A549 (cell line): ENCODE data around the gene ARMCX4. TPM values are rescaled to one million over a fixed set of nuclear protein-coding genes. Genes with fewer than 3 reads are reported as not detected.

Experiments
- ATAC-seq, 2 experiments: fragments of 200-7000 bp in 1 of 2; fragments of >200 bp in 1 of 2; cut with Nextera tagmentation in 1 of 2; cut with Tn5 transposase in 1 of 2; 3 replicates each; pipeline versions ENCODE4 v1.8.0 to v1.9.1; 2018 to 2020; ENCODE audit warnings: mild to moderate bottlenecking in 1 of 2, moderate library complexity in 1 of 2
- CTCF ChIA-PET: fragments of 300-600 bp; sonication (Branson Sonifier 250); formaldehyde crosslinking; extraction: SDS; loops from one replicate; lab custom pipeline; 2021; ENCODE audit warnings: antibody characterized with exemption, inconsistent platforms; lab: Yijun Ruan, JAX
- POLR2A ChIA-PET: fragments of 350-600 bp; formaldehyde crosslinking; extraction: SDS; loops from one replicate; lab custom pipeline; 2021; ENCODE audit warnings: antibody characterized with exemption, inconsistent platforms; lab: Yijun Ruan, JAX
- DNase-seq, 2 experiments: peaks; one replicate each; pipeline versions ENCODE4 v3.0.0 to v3.0.0-alpha.2; 2011 to 2016; ENCODE audit warnings: low read depth in 1 of 2, low spot score in 1 of 2
- FAIRE-seq: peaks from 2 replicates; lab custom pipeline; 2011; peaks lifted over from hg19 to GRCh38; lab: Jason Lieb, UNC
- H3K27ac ChIP-seq, 2 experiments: fragments of >200 bp; sonication (Bioruptor Twin); formaldehyde crosslinking; 3 replicates each; pipeline ENCODE4 v1.5.1; 2016 to 2017
- H3K4me1 ChIP-seq: fragments of >200 bp; sonication (Bioruptor Twin); formaldehyde crosslinking; 3 replicates; pipeline ENCODE4 v1.6.1; 2016
- H3K4me2 ChIP-seq: fragments of >200 bp; sonication (Bioruptor Twin); formaldehyde crosslinking; 3 replicates; pipeline ENCODE4 v1.6.1; 2016
- H3K4me3 ChIP-seq: fragments of >200 bp; sonication (Bioruptor Twin); formaldehyde crosslinking; 3 replicates; pipeline ENCODE4 v1.5.1; 2016
- H3K9me3 ChIP-seq: fragments of >200 bp; sonication (Bioruptor Twin); formaldehyde crosslinking; 3 replicates; pipeline ENCODE4 v1.6.1; 2016
- CBX2 ChIP-seq: fragments of 200-600 bp; sonication (generic); IDR thresholded peaks from 2 replicates; pipeline ENCODE4 v1.6.1; 2016; ENCODE audit warnings: low read depth, mild to moderate bottlenecking, borderline replicate concordance
- CBX8 ChIP-seq: fragments of 200-600 bp; sonication (generic); IDR thresholded peaks from 2 replicates; pipeline ENCODE4 v1.6.1; 2016
- CHD2 ChIP-seq: fragments of 150-350 bp; IDR thresholded peaks from 2 replicates; pipeline ENCODE4 v1.6.1; 2014; ENCODE audit warnings: low read length; ENCODE audit not compliant: partially characterized antibody
- CHD4 ChIP-seq: fragments of 200-600 bp; sonication (generic); IDR thresholded peaks from 2 replicates; pipeline ENCODE4 v1.6.1; 2016; ENCODE audit warnings: antibody characterized with exemption, mild to moderate bottlenecking, borderline replicate concordance
- EHF ChIP-seq: fragments of 250-450 bp; sonication (Bioruptor Pico); IDR thresholded peaks from 2 replicates; pipeline ENCODE4 v1.5.0; 2020; ENCODE audit warnings: mild to moderate bottlenecking
- EHMT2 ChIP-seq: fragments of 200-600 bp; sonication (generic); IDR thresholded peaks from 2 replicates; pipeline ENCODE4 v1.6.1; 2016; ENCODE audit warnings: antibody characterized with exemption, low read depth, mild to moderate bottlenecking, moderate library complexity
- ESRRA ChIP-seq: fragments of 150-350 bp; IDR thresholded peaks from 2 replicates; pipeline ENCODE4 v1.6.1; 2014; ENCODE audit warnings: mild to moderate bottlenecking, low read length, borderline replicate concordance
- FOSL2 ChIP-seq, 2 experiments: fragments of 450-650 bp in 1 of 2; fragments of >200 bp in 1 of 2; sonication (Bioruptor Twin) in 1 of 2; formaldehyde crosslinking; IDR thresholded peaks; 2 replicates each; pipeline versions ENCODE4 v1.5.0 to v1.6.1; 2016 to 2020; ENCODE audit warnings: mild to moderate bottlenecking in 1 of 2, moderate library complexity in 1 of 2
- GATA3 ChIP-seq: IDR thresholded peaks from 2 replicates; pipeline ENCODE4 v1.6.1; 2012; ENCODE audit warnings: borderline replicate concordance
- HOXA7 ChIP-seq: fragments of 250-450 bp; sonication (Bioruptor Pico); IDR thresholded peaks from 2 replicates; pipeline ENCODE4 v1.5.0; 2020; ENCODE audit warnings: mild to moderate bottlenecking, moderate library complexity
- HOXB13 ChIP-seq: fragments of 250-450 bp; sonication (Bioruptor Pico); IDR thresholded peaks from 2 replicates; pipeline ENCODE4 v1.5.0; 2020; ENCODE audit warnings: low read depth, mild to moderate bottlenecking, moderate library complexity
- JUNB ChIP-seq: fragments of >200 bp; sonication (Bioruptor Twin); formaldehyde crosslinking; IDR thresholded peaks from 2 replicates; pipeline ENCODE4 v1.6.1; 2016
- KDM5A ChIP-seq: fragments of 200-600 bp; sonication (generic); IDR thresholded peaks from 2 replicates; pipeline ENCODE4 v1.6.1; 2016; ENCODE audit warnings: antibody characterized with exemption, mild to moderate bottlenecking
- MAX ChIP-seq: IDR thresholded peaks from 2 replicates; pipeline ENCODE4 v1.6.1; 2012
- NFE2L2 ChIP-seq: fragments of 150-350 bp; conservative IDR thresholded peaks from 2 replicates; pipeline ENCODE4 v1.6.1; 2014; ENCODE audit warnings: low read length
- NPAS2 ChIP-seq: fragments of 250-450 bp; sonication (Bioruptor Pico); IDR thresholded peaks from 2 replicates; pipeline ENCODE4 v1.8.0; 2022; ENCODE audit warnings: mild to moderate bottlenecking, moderate library complexity, borderline replicate concordance
- NR3C1 ChIP-seq: fragments of >200 bp; sonication (Bioruptor Twin); formaldehyde crosslinking; IDR thresholded peaks from 3 replicates; pipeline ENCODE4 v1.6.1; 2017
- POLR2AphosphoS2 ChIP-seq: conservative IDR thresholded peaks from 2 replicates; pipeline ENCODE4 v1.6.1; 2012; ENCODE audit warnings: low read length, improper control_type of control experiment, inconsistent platforms
- REST ChIP-seq: fragments of 200-600 bp; sonication (generic); IDR thresholded peaks from 2 replicates; pipeline ENCODE4 v1.6.1; 2016; ENCODE audit warnings: antibody characterized with exemption, mild to moderate bottlenecking, moderate library complexity
- RFX5 ChIP-seq: fragments of 450-650 bp; IDR thresholded peaks from 2 replicates; pipeline ENCODE4 v1.7.1; 2014; ENCODE audit warnings: antibody characterized with exemption, mild to moderate bottlenecking, moderate library complexity
- TP53 ChIP-seq: fragments of 250-450 bp; sonication (Bioruptor Pico); IDR thresholded peaks from 2 replicates; pipeline ENCODE4 v1.5.0; 2021; ENCODE audit warnings: mild to moderate bottlenecking, moderate library complexity
- ZFP36 ChIP-seq: fragments of 450-650 bp; IDR thresholded peaks from 2 replicates; pipeline ENCODE4 v1.6.1; 2014; ENCODE audit warnings: borderline replicate concordance; ENCODE audit not compliant: partially characterized antibody
- ZNF302 ChIP-seq: fragments of 250-450 bp; sonication (Bioruptor Pico); IDR thresholded peaks from 2 replicates; pipeline ENCODE4 v1.9.0; 2021; ENCODE audit warnings: inconsistent platforms, mild to moderate bottlenecking, moderate library complexity
- WGBS: methylation state at CpG from one replicate; pipeline ENCODE4 v1.1.6; 2017; ENCODE audit errors: missing lambda C conversion rate; 5-methylcytosine and 5-hydroxymethylcytosine counted together
- polyA plus RNA-seq, 4 experiments: library from polyadenylated mRNA; depleted of rRNA in 3 of 4; stranded (reverse); fragments of >200 nt; fragmentation: RNase III in 1 of 4; extraction: RNeasy Plus Mini Kit Qiagen cat#74134 plus additional on column Dnase treatment in 1 of 4; gene quantifications; 2 replicates in 3 of 4; 3 replicates in 1 of 4; pipeline ENCODE4 v1.2.3, GENCODE V29; 2011 to 2017
- TF ChIP-seq, protein P1 (sequence below): IDR thresholded peaks from 2 replicates; pipeline ENCODE4 v1.6.1; 2012
- TF ChIP-seq, protein P2 (sequence below): fragments of >200 bp; sonication (Bioruptor Twin); formaldehyde crosslinking; IDR thresholded peaks from 3 replicates; pipeline ENCODE4 v1.5.1; 2016

ARMCX4 gene
- polyA plus RNA-seq, 2 of the 4 experiments (the other 2 are of a cell fraction), result 1.2 to 1.4 TPM

DNA sequence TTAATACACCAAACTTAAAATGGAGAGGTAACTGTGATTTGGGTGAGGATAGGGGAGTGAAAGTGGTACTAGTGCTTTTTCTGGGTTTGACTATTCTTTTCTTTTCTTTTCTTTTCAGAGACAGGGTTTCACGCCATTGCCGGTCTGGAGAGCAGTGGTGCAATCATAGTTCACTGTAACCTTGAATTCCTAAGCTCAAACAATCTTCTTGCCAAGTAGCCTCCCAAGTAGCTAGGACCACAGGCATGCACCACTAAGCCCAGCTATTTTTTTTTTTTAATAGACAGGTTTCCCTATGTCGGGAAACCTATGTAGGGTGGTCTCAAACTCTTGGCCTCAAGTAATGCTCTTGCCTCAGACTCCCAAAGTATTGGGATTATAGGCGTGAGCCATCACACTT, 3.0 kb upstream of the ARMCX4 start:
- FAIRE-seq, result no peak
- H3K4me3 ChIP-seq, result no peak overlapping the region
- ChIA-PET CTCF (interaction anchor here (0.7 kb wide), 1 partner anchor 16 kb away, joined by 3 read pairs; no protein-coding TSS in a partner anchor), POLR2A (no interaction called here)
- no peak for ATAC-seq
- no peaks in the 10 kb centered on the region for H3K9me3 ChIP-seq
- H3K4me2 ChIP-seq, result no peak overlapping the region
- no peak for DNase-seq
- no peak for TF ChIP-seq HOXA7 (CRISPR knock-in tag)
- TF ChIP-seq ZNF302, result no peak
- TF ChIP-seq CHD2, result no peak
- no peak for TF ChIP-seq HOXB13 (CRISPR knock-in tag)
- TF ChIP-seq GATA3, result no peak
- no peak for TF ChIP-seq TP53
- TF ChIP-seq NR3C1, result no peak
- TF ChIP-seq NFE2L2, result no peak
- no peak for TF ChIP-seq NPAS2 (CRISPR knock-in tag)
- no peak for TF ChIP-seq JUNB
- TF ChIP-seq EHF (CRISPR knock-in tag), result no peak
- TF ChIP-seq MAX, result no peak
- TF ChIP-seq, protein P1, sequence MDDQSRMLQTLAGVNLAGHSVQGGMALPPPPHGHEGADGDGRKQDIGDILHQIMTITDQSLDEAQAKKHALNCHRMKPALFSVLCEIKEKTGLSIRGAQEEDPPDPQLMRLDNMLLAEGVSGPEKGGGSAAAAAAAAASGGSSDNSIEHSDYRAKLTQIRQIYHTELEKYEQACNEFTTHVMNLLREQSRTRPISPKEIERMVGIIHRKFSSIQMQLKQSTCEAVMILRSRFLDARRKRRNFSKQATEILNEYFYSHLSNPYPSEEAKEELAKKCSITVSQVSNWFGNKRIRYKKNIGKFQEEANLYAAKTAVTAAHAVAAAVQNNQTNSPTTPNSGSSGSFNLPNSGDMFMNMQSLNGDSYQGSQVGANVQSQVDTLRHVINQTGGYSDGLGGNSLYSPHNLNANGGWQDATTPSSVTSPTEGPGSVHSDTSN, result no peak
- 42% methylated on average over 4 of the region's 4 CpGs for WGBS
- H3K27ac ChIP-seq, result no peak overlapping the region
- no peaks in the 10 kb centered on the region for H3K4me1 ChIP-seq

DNA sequence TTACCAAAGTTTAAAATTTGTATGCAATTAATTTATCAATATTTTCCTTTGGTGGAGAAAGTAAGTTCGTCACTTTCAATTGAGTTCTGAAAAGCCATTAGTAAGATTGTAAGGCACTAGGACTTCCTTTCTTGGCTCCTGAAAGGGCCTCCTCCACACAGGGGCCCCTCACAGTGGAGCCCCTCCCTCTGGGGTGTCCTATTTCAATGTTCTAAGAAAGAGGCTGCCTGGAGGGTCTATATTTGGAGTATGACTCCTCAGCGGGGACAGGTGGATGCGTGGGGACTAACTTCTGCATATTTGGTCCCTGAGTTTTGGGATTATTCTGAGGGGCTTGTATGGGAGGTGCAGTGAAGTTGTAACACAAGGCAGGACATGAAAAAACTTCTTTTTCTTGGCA, 1.6 kb upstream of the ARMCX4 start:
- TF ChIP-seq CBX8 (no peak), FOSL2 (IDR thresholded peaks at IDR 0.05) (no peak), FOSL2 (CRISPR knock-in tag; IDR thresholded peaks at IDR 0.05) (no peak), POLR2AphosphoS2 (no peak), EHMT2 (no peak), ESRRA (no peak), ZFP36 (no peak), NPAS2 (CRISPR knock-in tag) (no peak), TP53 (no peak), CBX2 (no peak), CHD4 (no peak), REST (no peak), JUNB (no peak), ZNF302 (no peak), KDM5A (no peak), HOXB13 (CRISPR knock-in tag) (no peak), RFX5 (no peak), NFE2L2 (no peak)
- TF ChIP-seq, protein P2, sequence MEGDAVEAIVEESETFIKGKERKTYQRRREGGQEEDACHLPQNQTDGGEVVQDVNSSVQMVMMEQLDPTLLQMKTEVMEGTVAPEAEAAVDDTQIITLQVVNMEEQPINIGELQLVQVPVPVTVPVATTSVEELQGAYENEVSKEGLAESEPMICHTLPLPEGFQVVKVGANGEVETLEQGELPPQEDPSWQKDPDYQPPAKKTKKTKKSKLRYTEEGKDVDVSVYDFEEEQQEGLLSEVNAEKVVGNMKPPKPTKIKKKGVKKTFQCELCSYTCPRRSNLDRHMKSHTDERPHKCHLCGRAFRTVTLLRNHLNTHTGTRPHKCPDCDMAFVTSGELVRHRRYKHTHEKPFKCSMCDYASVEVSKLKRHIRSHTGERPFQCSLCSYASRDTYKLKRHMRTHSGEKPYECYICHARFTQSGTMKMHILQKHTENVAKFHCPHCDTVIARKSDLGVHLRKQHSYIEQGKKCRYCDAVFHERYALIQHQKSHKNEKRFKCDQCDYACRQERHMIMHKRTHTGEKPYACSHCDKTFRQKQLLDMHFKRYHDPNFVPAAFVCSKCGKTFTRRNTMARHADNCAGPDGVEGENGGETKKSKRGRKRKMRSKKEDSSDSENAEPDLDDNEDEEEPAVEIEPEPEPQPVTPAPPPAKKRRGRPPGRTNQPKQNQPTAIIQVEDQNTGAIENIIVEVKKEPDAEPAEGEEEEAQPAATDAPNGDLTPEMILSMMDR, result no peak
- 18% methylated on average over 3 of the region's 3 CpGs for WGBS
- no peak for ATAC-seq
- H3K4me3 ChIP-seq, result no peak overlapping the region
- no peaks in the 10 kb centered on the region for H3K9me3 ChIP-seq
- POLR2A ChIA-PET, result no interaction called here
- no peak overlapping the region for H3K4me2 ChIP-seq
- CTCF ChIA-PET, result no interaction called here
- no peaks in the 10 kb centered on the region for H3K4me1 ChIP-seq
- DNase-seq, result no peak
- H3K27ac ChIP-seq, result no peak overlapping the region
- no peak for FAIRE-seq
